Panc1 (cell line): ENCODE results near the gene PIF1. TPM values are rescaled to one million over a fixed set of nuclear protein-coding genes. Genes with fewer than 3 reads are reported as not detected.
A peak's percentile ranks its signal among the peaks of the same experiment; 100 is the strongest.

ENCODE experiments used
- ATAC-seq: fragments of 200-7000 bp; cut with Tn5 transposase; 2 replicates; pipeline ENCODE4 v1.9.1; 2020; ENCODE audit warnings: mild to moderate bottlenecking, moderate library complexity
- BruUV-seq: library from RNA; stranded (reverse); fragments of 400-500 nt; replicated peaks from 2 replicates; lab custom pipeline; 2021; lab: Mats Ljungman, UMichigan
- CTCF ChIA-PET: fragments of 300-600 bp; sonication (Branson Sonifier 250); formaldehyde crosslinking; loops from one replicate; lab custom pipeline; 2022; ENCODE audit warnings: antibody characterized with exemption; lab: Charles Lee
- POLR2A ChIA-PET: fragments of 300-600 bp; sonication (Branson Sonifier 250); formaldehyde crosslinking; loops from one replicate; lab custom pipeline; 2022; ENCODE audit warnings: antibody characterized with exemption; lab: Charles Lee
- DNase-seq: peaks from one replicate; pipeline ENCODE4 v3.0.0-alpha.2; 2010; ENCODE audit warnings: low read depth, low spot score
- H3K27ac ChIP-seq: 2 replicates; pipeline ENCODE4 v1.5.1; 2011; ENCODE audit warnings: mild to moderate bottlenecking, low read length, inconsistent platforms
- H3K27me3 ChIP-seq: fragments of 200-500 bp; sonication (Bioruptor generic); 2 replicates; pipeline ENCODE4 v1.6.0; 2014; ENCODE audit warnings: low read length, inconsistent platforms; ENCODE audit not compliant: control insufficient read depth, insufficient read depth
- H3K36me3 ChIP-seq: fragments of 200-500 bp; sonication (Bioruptor generic); 2 replicates; pipeline ENCODE4 v1.5.1; 2014; ENCODE audit warnings: inconsistent platforms, mild to moderate bottlenecking, low read length, moderate library complexity; ENCODE audit not compliant: control insufficient read depth, insufficient read depth
- H3K4me1 ChIP-seq: 2 replicates; pipeline ENCODE4 v1.5.1; 2011; ENCODE audit warnings: inconsistent platforms, mild to moderate bottlenecking, low read length, moderate library complexity; ENCODE audit not compliant: control insufficient read depth, insufficient read depth
- H3K4me3 ChIP-seq, 2 experiments: 2 replicates each; pipeline ENCODE4 v1.5.1; 2011 to 2012; ENCODE audit warnings: low read depth in 2 of 2, low read length in 2 of 2, mild to moderate bottlenecking in 2 of 2, inconsistent platforms in 1 of 2, moderate library complexity in 1 of 2
- H3K9me3 ChIP-seq: fragments of 200-500 bp; sonication (Bioruptor generic); 2 replicates; pipeline ENCODE4 v1.5.1; 2014; ENCODE audit warnings: low read depth, mild to moderate bottlenecking, inconsistent platforms, low read length, moderate library complexity; ENCODE audit not compliant: control insufficient read depth, insufficient read depth
- POLR2AphosphoS5 ChIP-seq: IDR thresholded peaks from 2 replicates; pipeline ENCODE4 v1.6.1; 2012; ENCODE audit warnings: mild to moderate bottlenecking, low read depth, low read length, moderate library complexity
- SIN3A ChIP-seq: IDR thresholded peaks from 2 replicates; pipeline ENCODE4 v1.6.1; 2012; ENCODE audit warnings: low read depth, mild to moderate bottlenecking, low read length, moderate library complexity, borderline replicate concordance; ENCODE audit not compliant: insufficient read depth
- TCF7L2 ChIP-seq: IDR thresholded peaks from 2 replicates; pipeline ENCODE4 v1.6.1; 2011; ENCODE audit warnings: mild to moderate bottlenecking, low read depth, low read length, inconsistent platforms
- in situ Hi-C: cut with HindIII; loops from 2 replicates; pipeline ENCODE4 v1.10.0; 2016; ENCODE audit warnings: low sequenced_read_pairs, low pct_unique_long_range_greater_than_20kb
- intact Hi-C: fragments of 100-400 bp; cut with micrococcal nuclease; formaldehyde crosslinking; loops from one replicate; pipeline ENCODE4 v1.10.0; 2022; ENCODE audit not compliant: unreplicated experiment
- total RNA-seq: library from RNA; stranded (reverse); gene quantifications from one replicate; pipeline ENCODE4 v1.2.1, GENCODE V29; 2021; ENCODE audit not compliant: unreplicated experiment
- TF ChIP-seq, protein P1 (sequence below): fragments of 450-650 bp; IDR thresholded peaks from 2 replicates; pipeline ENCODE4 v1.5.1; 2017; ENCODE audit warnings: mild to moderate bottlenecking
- TF ChIP-seq, protein P2 (sequence below), 2 experiments: IDR thresholded peaks; 2 replicates each; pipeline ENCODE4 v1.6.1; 2011 to 2012; ENCODE audit warnings: low read depth in 2 of 2, control low read depth in 1 of 2, low read length in 1 of 2, mild to moderate bottlenecking in 1 of 2, moderate library complexity in 1 of 2; ENCODE audit not compliant: insufficient read depth in 1 of 2

Gene PIF1
- total RNA-seq, 1 experiment from 2014 or later: 38.6 TPM

DNA sequence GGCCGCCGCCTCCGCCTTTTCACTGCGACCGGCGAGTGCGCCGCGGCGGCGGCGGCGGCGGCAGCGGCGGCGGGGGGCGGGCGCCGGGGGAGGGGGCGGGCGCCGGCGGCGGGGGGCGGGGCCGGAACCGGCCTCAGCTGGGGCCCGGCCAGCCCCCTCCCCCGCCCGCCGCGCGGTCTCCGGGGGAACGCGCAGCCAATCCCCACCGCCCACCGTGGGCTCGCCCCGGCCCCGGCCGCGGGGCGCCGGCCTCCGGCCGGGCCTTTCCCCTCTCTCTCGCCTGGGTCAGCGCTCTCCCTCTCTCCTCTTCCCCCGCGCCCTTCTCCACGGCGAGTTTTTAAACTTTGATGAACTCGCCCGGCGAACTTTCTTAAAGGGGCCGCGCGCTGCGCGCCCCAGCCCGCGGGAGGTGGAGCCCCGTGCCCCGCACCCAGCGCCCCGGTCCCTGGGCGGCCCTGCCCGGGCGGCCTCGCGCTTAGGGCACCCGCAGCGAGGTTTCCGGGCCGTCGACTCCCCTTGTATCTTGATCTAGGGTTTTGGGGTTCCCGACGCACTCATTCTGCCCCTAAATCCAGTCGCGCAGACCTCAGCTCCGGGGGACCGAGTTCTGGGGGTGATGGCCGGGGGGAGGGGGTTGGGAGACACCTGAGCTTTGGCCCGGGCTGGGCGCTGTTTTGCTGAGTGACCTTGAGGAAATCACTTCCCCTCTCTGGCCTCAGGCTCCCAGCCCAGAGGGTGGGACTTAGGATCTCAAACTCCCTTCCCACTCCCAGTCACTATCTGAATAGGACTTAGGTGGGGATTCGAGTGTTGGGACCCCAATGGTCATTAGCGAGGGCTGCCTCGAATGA is 49.7 kb downstream of the PIF1 start, which contains the start of gene RBPMS2:
RBPMS2 (minus strand) TSS at position 39 of the 851 bp plus-strand sequence. CDS start 270 bp downstream, outside the sequence.
- POLR2A ChIA-PET: no interaction called here
- no peak for DNase-seq
- Histone ChIP-seq H3K36me3 (no peaks in the 10 kb centered on the region), H3K4me3 (peak within 1 kb of the TSS; percentile 55 to 70), H3K27me3 (no peaks in the 10 kb centered on the region), H3K9me3 (no peaks in the 10 kb centered on the region), H3K27ac (peak within 1 kb of the TSS; percentile 74), H3K4me1 (peaks cover 15% of the 10 kb centered on the region)
- in situ Hi-C loops (no loop called here), intact Hi-C loops (no loop called here)
- TF ChIP-seq POLR2AphosphoS5: peak; percentile 49; the same call in 1 of the 2 replicates
- no peak for TF ChIP-seq TCF7L2
- ATAC-seq: peak; percentile 78
- CTCF ChIA-PET: no interaction called here
- no TSS peak for BruUV-seq

DNA sequence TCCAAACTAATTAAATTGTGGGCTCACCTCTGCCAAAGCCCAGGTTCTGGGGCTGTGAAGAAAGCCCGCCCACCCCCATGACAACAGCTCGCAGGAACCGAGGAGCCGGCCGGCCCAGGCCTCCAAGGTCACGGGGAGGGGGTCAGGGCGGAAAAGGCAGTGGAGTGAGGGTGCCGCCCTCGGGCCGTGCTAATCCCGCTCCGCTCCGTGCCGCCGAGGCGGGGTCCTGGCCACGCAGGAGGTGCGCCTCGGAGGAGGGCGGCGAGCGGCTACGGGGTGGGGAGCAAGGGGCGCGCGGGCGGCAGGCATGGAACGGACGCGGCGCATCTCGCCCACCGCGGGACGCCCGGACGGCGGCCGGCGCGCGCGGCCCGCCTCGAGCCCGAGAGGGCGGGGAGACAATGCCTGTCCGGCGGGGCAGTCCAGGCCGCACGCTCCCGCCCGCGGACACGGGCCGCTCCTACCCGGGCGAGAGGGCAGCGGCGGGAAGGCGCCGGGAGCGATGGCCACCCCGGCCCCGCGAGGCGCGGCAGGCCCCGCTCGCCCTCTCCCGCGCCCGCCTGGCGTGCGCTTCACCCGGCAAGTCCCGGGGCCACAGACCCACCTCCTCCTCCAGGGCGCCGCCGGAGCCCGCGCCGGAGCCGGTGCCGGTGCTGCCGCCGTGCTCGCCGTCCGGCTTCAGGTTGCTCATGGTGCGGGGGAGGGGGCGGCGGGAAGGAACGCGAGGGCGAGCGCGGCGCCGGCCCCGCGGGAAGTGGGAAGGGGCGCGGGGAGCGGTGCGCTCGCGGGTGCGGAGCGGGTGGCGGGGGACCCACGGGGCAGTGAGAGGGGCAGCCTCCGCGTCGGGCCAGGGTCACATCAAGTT is 50.6 kb downstream of the PIF1 start:
- ChIA-PET POLR2A (no interaction called here), CTCF (no interaction called here)
- ATAC-seq: peak; percentile 65
- intact Hi-C loops: no loop called here
- TF ChIP-seq TCF7L2 (no peak), SIN3A (no peak)
- Histone ChIP-seq H3K4me3 (peak overlapping the region; percentile 40 to 69), H3K27me3 (no peaks in the 10 kb centered on the region), H3K9me3 (no peaks in the 10 kb centered on the region), H3K36me3 (no peaks in the 10 kb centered on the region), H3K4me1 (peaks cover 15% of the 10 kb centered on the region), H3K27ac (peak overlapping the region; percentile 74)
- BruUV-seq: no TSS peak
- in situ Hi-C loops: no loop called here
- DNase-seq: no peak

DNA sequence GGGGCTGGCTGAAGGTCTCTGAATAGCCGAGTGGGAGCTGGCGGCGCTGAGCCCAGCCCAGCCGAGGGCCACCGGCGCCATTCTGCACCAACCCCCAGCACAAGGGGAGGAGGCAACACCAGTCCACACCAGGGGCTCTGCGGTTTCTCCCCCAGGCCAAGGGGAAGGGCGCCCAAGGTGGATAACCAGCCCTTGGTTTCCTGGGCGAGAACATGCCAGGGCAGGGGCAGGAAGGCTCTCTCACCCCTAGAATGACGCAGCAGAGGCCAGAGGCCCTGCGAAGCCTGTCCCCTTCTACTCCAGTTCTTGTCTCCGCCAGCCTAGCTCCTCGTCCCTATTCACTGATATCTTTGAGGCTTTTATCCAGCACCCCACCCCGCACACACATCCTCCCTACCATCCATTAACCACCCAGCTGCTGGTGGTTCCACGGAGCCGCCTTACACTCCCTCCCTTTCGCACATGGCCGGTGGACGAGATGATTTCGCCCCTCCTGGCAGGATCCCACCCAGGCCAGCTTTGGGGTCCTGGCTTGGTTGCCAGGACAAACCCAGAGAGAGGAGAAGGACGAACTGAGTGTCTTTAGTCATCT is 51.3 kb downstream of the PIF1 start:
- DNase-seq (no peak), ATAC-seq (0 out of 2 replicates have a peak, but pooled peaks have one; percentile 18)
- Histone ChIP-seq H3K4me1 (peaks cover 15% of the 10 kb centered on the region), H3K27ac (peak overlapping the region; percentile 74), H3K4me3 (peak overlapping the region; percentile 40 to 69), H3K27me3 (no peaks in the 10 kb centered on the region), H3K9me3 (no peaks in the 10 kb centered on the region), H3K36me3 (no peaks in the 10 kb centered on the region)
- in situ Hi-C loops (no loop called here), intact Hi-C loops (no loop called here)
- ChIA-PET CTCF (interaction anchor here (0.5 kb wide), 1 partner anchor 46 kb away, joined by 5 read pairs; no protein-coding TSS in a partner anchor), POLR2A (interaction anchor here (0.5 kb wide), 1 partner anchor 66 kb away, joined by 4 read pairs; no protein-coding TSS in a partner anchor)
- BruUV-seq: no TSS peak
- no peak for TF ChIP-seq SIN3A
- no peak for TF ChIP-seq POLR2AphosphoS5
- no peak for TF ChIP-seq TCF7L2
- TF ChIP-seq, protein P1, sequence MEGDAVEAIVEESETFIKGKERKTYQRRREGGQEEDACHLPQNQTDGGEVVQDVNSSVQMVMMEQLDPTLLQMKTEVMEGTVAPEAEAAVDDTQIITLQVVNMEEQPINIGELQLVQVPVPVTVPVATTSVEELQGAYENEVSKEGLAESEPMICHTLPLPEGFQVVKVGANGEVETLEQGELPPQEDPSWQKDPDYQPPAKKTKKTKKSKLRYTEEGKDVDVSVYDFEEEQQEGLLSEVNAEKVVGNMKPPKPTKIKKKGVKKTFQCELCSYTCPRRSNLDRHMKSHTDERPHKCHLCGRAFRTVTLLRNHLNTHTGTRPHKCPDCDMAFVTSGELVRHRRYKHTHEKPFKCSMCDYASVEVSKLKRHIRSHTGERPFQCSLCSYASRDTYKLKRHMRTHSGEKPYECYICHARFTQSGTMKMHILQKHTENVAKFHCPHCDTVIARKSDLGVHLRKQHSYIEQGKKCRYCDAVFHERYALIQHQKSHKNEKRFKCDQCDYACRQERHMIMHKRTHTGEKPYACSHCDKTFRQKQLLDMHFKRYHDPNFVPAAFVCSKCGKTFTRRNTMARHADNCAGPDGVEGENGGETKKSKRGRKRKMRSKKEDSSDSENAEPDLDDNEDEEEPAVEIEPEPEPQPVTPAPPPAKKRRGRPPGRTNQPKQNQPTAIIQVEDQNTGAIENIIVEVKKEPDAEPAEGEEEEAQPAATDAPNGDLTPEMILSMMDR: no peak
- TF ChIP-seq, protein P2, sequence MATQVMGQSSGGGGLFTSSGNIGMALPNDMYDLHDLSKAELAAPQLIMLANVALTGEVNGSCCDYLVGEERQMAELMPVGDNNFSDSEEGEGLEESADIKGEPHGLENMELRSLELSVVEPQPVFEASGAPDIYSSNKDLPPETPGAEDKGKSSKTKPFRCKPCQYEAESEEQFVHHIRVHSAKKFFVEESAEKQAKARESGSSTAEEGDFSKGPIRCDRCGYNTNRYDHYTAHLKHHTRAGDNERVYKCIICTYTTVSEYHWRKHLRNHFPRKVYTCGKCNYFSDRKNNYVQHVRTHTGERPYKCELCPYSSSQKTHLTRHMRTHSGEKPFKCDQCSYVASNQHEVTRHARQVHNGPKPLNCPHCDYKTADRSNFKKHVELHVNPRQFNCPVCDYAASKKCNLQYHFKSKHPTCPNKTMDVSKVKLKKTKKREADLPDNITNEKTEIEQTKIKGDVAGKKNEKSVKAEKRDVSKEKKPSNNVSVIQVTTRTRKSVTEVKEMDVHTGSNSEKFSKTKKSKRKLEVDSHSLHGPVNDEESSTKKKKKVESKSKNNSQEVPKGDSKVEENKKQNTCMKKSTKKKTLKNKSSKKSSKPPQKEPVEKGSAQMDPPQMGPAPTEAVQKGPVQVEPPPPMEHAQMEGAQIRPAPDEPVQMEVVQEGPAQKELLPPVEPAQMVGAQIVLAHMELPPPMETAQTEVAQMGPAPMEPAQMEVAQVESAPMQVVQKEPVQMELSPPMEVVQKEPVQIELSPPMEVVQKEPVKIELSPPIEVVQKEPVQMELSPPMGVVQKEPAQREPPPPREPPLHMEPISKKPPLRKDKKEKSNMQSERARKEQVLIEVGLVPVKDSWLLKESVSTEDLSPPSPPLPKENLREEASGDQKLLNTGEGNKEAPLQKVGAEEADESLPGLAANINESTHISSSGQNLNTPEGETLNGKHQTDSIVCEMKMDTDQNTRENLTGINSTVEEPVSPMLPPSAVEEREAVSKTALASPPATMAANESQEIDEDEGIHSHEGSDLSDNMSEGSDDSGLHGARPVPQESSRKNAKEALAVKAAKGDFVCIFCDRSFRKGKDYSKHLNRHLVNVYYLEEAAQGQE (IDR thresholded peaks at IDR 0.05; ENCODE audit: insufficient read depth in 1 of 2, low read depth in 2 of 2, low read length in 1 of 2): no peak
